HCT116 (cell line): ENCODE measurements around the gene GLRX.

Experiments
- CTCF ChIP-seq, 3 experiments: fragments of 200-600 bp in 1 of 3; sonication (generic) in 1 of 3; IDR thresholded peaks in 2 of 3; conservative IDR thresholded peaks in 1 of 3; 2 replicates each; pipeline ENCODE4 v1.5.1; 2012 to 2017; ENCODE audit warnings: low read depth in 2 of 3, low read length in 2 of 3, antibody characterized with exemption in 1 of 3, borderline replicate concordance in 1 of 3, control low read depth in 1 of 3, mild to moderate bottlenecking in 1 of 3, mixed read lengths in 1 of 3, mixed run types in 1 of 3, moderate library complexity in 1 of 3; ENCODE audit not compliant: insufficient read depth in 1 of 3
- ELF1 ChIP-seq: IDR thresholded peaks from 2 replicates; pipeline ENCODE4 v1.6.1; 2012; ENCODE audit warnings: low read depth, borderline replicate concordance
- EZH2 ChIP-seq: fragments of 200-600 bp; sonication (generic); IDR thresholded peaks from 2 replicates; pipeline ENCODE4 v1.6.1; 2017; ENCODE audit warnings: antibody characterized with exemption, mixed run types
- EZH2phosphoT487 ChIP-seq: fragments of 200-600 bp; IDR thresholded peaks from 2 replicates; pipeline ENCODE4 v1.6.1; 2018; ENCODE audit warnings: antibody characterized with exemption, borderline replicate concordance
- FOSL1 ChIP-seq: IDR thresholded peaks from 2 replicates; pipeline ENCODE4 v1.6.1; 2012; ENCODE audit warnings: low read depth
- POLR2AphosphoS5 ChIP-seq: IDR thresholded peaks from 2 replicates; pipeline ENCODE4 v1.6.1; 2011; ENCODE audit warnings: mild to moderate bottlenecking, low read depth, low read length, moderate library complexity
- RAD21 ChIP-seq: IDR thresholded peaks from 2 replicates; pipeline ENCODE4 v1.6.1; 2012; ENCODE audit warnings: low read depth, mild to moderate bottlenecking

- TF ChIP-seq EZH2phosphoT487, result no peak
- TF ChIP-seq FOSL1, result no peak
- no peak for TF ChIP-seq EZH2
- TF ChIP-seq ELF1, result no peak
- no peak for TF ChIP-seq CTCF (IDR thresholded peaks at IDR 0.05 in 2 of 3, conservative IDR thresholded peaks at IDR 0.05 in 1 of 3; ENCODE audit: borderline replicate concordance in 1 of 3, insufficient read depth in 1 of 3, low read depth in 2 of 3, low read length in 2 of 3)
- TF ChIP-seq POLR2AphosphoS5, result no peak
- no peak for TF ChIP-seq RAD21
These were observed 23.2 kb downstream of the GLRX start for GRCh38 chr5:95799191-95799835.
